Panc1 (cell line): ENCODE data around the gene CLSTN2. TPM values are rescaled to one million over a fixed set of nuclear protein-coding genes. Genes with fewer than 3 reads are reported as not detected.

Experiments
- ATAC-seq: fragments of 200-7000 bp; cut with Tn5 transposase; 2 replicates; pipeline ENCODE4 v1.9.1; 2020; ENCODE audit warnings: mild to moderate bottlenecking, moderate library complexity
- BruUV-seq: library from RNA; stranded (reverse); fragments of 400-500 nt; replicated peaks from 2 replicates; lab custom pipeline; 2021; lab: Mats Ljungman, UMichigan
- CTCF ChIA-PET: fragments of 300-600 bp; sonication (Branson Sonifier 250); formaldehyde crosslinking; loops from one replicate; lab custom pipeline; 2022; ENCODE audit warnings: antibody characterized with exemption; lab: Charles Lee
- POLR2A ChIA-PET: fragments of 300-600 bp; sonication (Branson Sonifier 250); formaldehyde crosslinking; loops from one replicate; lab custom pipeline; 2022; ENCODE audit warnings: antibody characterized with exemption; lab: Charles Lee
- DNase-seq: peaks from one replicate; pipeline ENCODE4 v3.0.0-alpha.2; 2010; ENCODE audit warnings: low read depth, low spot score
- H3K27ac ChIP-seq: 2 replicates; pipeline ENCODE4 v1.5.1; 2011; ENCODE audit warnings: mild to moderate bottlenecking, low read length, inconsistent platforms
- H3K27me3 ChIP-seq: fragments of 200-500 bp; sonication (Bioruptor generic); 2 replicates; pipeline ENCODE4 v1.6.0; 2014; ENCODE audit warnings: low read length, inconsistent platforms; ENCODE audit not compliant: control insufficient read depth, insufficient read depth
- H3K36me3 ChIP-seq: fragments of 200-500 bp; sonication (Bioruptor generic); 2 replicates; pipeline ENCODE4 v1.5.1; 2014; ENCODE audit warnings: inconsistent platforms, mild to moderate bottlenecking, low read length, moderate library complexity; ENCODE audit not compliant: control insufficient read depth, insufficient read depth
- H3K4me1 ChIP-seq: 2 replicates; pipeline ENCODE4 v1.5.1; 2011; ENCODE audit warnings: inconsistent platforms, mild to moderate bottlenecking, low read length, moderate library complexity; ENCODE audit not compliant: control insufficient read depth, insufficient read depth
- H3K4me3 ChIP-seq, 2 experiments: 2 replicates each; pipeline ENCODE4 v1.5.1; 2011 to 2012; ENCODE audit warnings: low read depth in 2 of 2, low read length in 2 of 2, mild to moderate bottlenecking in 2 of 2, inconsistent platforms in 1 of 2, moderate library complexity in 1 of 2
- H3K9me3 ChIP-seq: fragments of 200-500 bp; sonication (Bioruptor generic); 2 replicates; pipeline ENCODE4 v1.5.1; 2014; ENCODE audit warnings: low read depth, mild to moderate bottlenecking, inconsistent platforms, low read length, moderate library complexity; ENCODE audit not compliant: control insufficient read depth, insufficient read depth
- CTCF ChIP-seq: fragments of 450-650 bp; IDR thresholded peaks from 2 replicates; pipeline ENCODE4 v1.5.1; 2017; ENCODE audit warnings: mild to moderate bottlenecking
- POLR2AphosphoS5 ChIP-seq: IDR thresholded peaks from 2 replicates; pipeline ENCODE4 v1.6.1; 2012; ENCODE audit warnings: mild to moderate bottlenecking, low read depth, low read length, moderate library complexity
- REST ChIP-seq, 2 experiments: IDR thresholded peaks; 2 replicates each; pipeline ENCODE4 v1.6.1; 2011 to 2012; ENCODE audit warnings: low read depth in 2 of 2, control low read depth in 1 of 2, low read length in 1 of 2, mild to moderate bottlenecking in 1 of 2, moderate library complexity in 1 of 2; ENCODE audit not compliant: insufficient read depth in 1 of 2
- SIN3A ChIP-seq: IDR thresholded peaks from 2 replicates; pipeline ENCODE4 v1.6.1; 2012; ENCODE audit warnings: low read depth, mild to moderate bottlenecking, low read length, moderate library complexity, borderline replicate concordance; ENCODE audit not compliant: insufficient read depth
- TCF7L2 ChIP-seq: IDR thresholded peaks from 2 replicates; pipeline ENCODE4 v1.6.1; 2011; ENCODE audit warnings: mild to moderate bottlenecking, low read depth, low read length, inconsistent platforms
- in situ Hi-C: cut with HindIII; loops from 2 replicates; pipeline ENCODE4 v1.10.0; 2016; ENCODE audit warnings: low sequenced_read_pairs, low pct_unique_long_range_greater_than_20kb
- intact Hi-C: fragments of 100-400 bp; cut with micrococcal nuclease; formaldehyde crosslinking; loops from one replicate; pipeline ENCODE4 v1.10.0; 2022; ENCODE audit not compliant: unreplicated experiment
- total RNA-seq: library from RNA; stranded (reverse); gene quantifications from one replicate; pipeline ENCODE4 v1.2.1, GENCODE V29; 2021; ENCODE audit not compliant: unreplicated experiment

CLSTN2 gene
- total RNA-seq, 1 experiment from 2014 or later, result 0.03 TPM

- Histone ChIP-seq H3K36me3 (no peaks in the 10 kb centered on the region), H3K9me3 (no peaks in the 10 kb centered on the region), H3K27ac (no peak overlapping the region), H3K4me1 (no peaks in the 10 kb centered on the region), H3K27me3 (no peaks in the 10 kb centered on the region), H3K4me3 (no peak overlapping the region)
- DNase-seq, result no peak
- no TSS peak for BruUV-seq
- intact Hi-C loops, result no loop called here
- ChIA-PET POLR2A (no interaction called here), CTCF (no interaction called here)
- in situ Hi-C loops, result no loop called here
- ATAC-seq, result no peak
- TF ChIP-seq TCF7L2 (no peak), CTCF (no peak)
Measured at GRCh38 chr3:140159646-140160045, 224.7 kb downstream of the CLSTN2 start.

GRCh38 chr3:140160553-140160952 is 225.6 kb downstream of the CLSTN2 start:
- no peak for ATAC-seq
- CTCF ChIA-PET, result no interaction called here
- no TSS peak for BruUV-seq

More at GRCh38 chr3:140160553-140160952, 225.6 kb downstream of the CLSTN2 start:
- no peak for DNase-seq
- Histone ChIP-seq H3K27me3 (no peaks in the 10 kb centered on the region), H3K4me3 (no peak overlapping the region), H3K27ac (no peak overlapping the region), H3K9me3 (no peaks in the 10 kb centered on the region), H3K4me1 (no peaks in the 10 kb centered on the region), H3K36me3 (no peaks in the 10 kb centered on the region)
- TF ChIP-seq REST (IDR thresholded peaks at IDR 0.05; ENCODE audit: insufficient read depth in 1 of 2, low read depth in 2 of 2, low read length in 1 of 2) (no peak), POLR2AphosphoS5 (no peak), TCF7L2 (no peak), CTCF (no peak), SIN3A (no peak)
- in situ Hi-C loops, result no loop called here
- intact Hi-C loops, result no loop called here
- POLR2A ChIA-PET, result no interaction called here
